ENCODE data around the gene ZNF462. TPM values are rescaled to one million over a fixed set of nuclear protein-coding genes. Genes with fewer than 3 reads are reported as not detected.

The ZNF462 gene
- total and polyA plus RNA-seq, 2 donors (not counting 1 experiment from before 2014, with no cell fraction given) = 6.0 to 27.4 TPM

- H3K4me1 ChIP-seq (ENCODE audit: control insufficient read depth, extremely low read depth, insufficient read depth, low read length) = peaks cover 34% of the 10 kb centered on the region
Observed at GRCh38 chr9:106878081-106878837, 15.3 kb downstream of the ZNF462 start.

GRCh38 chr9:106878934-106879333, 16.0 kb downstream of the ZNF462 start:
- Histone ChIP-seq H3K4me3 (replicated peaks in 1 of 4; ENCODE audit: control extremely low read depth in 1 of 4, insufficient read depth in 1 of 4, low read depth in 3 of 4, low read length in 4 of 4) (no peak overlapping the region), H3K4me2 (ENCODE audit: extremely low read depth, insufficient read depth, low read length) (peak overlapping the region; percentile 20), H3K36me3 (ENCODE audit: control insufficient read depth, insufficient read depth, low read length) (no peaks in the 10 kb centered on the region), H3K4me1 (ENCODE audit: control insufficient read depth, extremely low read depth, insufficient read depth, low read length) (peaks cover 36% of the 10 kb centered on the region), H2AFZ (ENCODE audit: low read length) (no peak overlapping the region), H3K27ac (ENCODE audit: insufficient read depth, low read length) (peak overlapping the region; percentile 87), H3K27me3 (ENCODE audit: control insufficient read depth, insufficient read depth, low read length) (no peaks in the 10 kb centered on the region), H3K9ac (ENCODE audit: insufficient read depth, low read length) (no peak overlapping the region), H3K79me2 (ENCODE audit: control insufficient read depth, insufficient read depth, low read length) (peaks cover 37% of the 10 kb centered on the region), H3K9me3 (ENCODE audit: control insufficient read depth, insufficient read depth, low read depth, low read length) (no peaks in the 10 kb centered on the region), H4K20me1 (ENCODE audit: control insufficient read depth, extremely low read depth, insufficient read depth, low read length) (no peaks in the 10 kb centered on the region)
- TF ChIP-seq EZH2 (IDR thresholded peaks at IDR 0.05; ENCODE audit: low read length, missing control alignments) (no peak), CTCF (conservative IDR thresholded peaks at IDR 0.05 in 1 of 2, IDR thresholded peaks at IDR 0.05 in 1 of 2; ENCODE audit: low read depth in 1 of 2, low read length in 2 of 2) (no peak)
- peak; percentile 98 for DNase-seq (ENCODE audit: low read depth in 2 of 2)

More at GRCh38 chr9:106878081-106878837, 15.3 kb downstream of the ZNF462 start:
- no peak for TF ChIP-seq EZH2 (IDR thresholded peaks at IDR 0.05; ENCODE audit: low read length, missing control alignments)
- no peak for TF ChIP-seq CTCF (conservative IDR thresholded peaks at IDR 0.05 in 1 of 2, IDR thresholded peaks at IDR 0.05 in 1 of 2; ENCODE audit: low read depth in 1 of 2, low read length in 2 of 2)
- no peak overlapping the region for H3K4me3 ChIP-seq (replicated peaks in 1 of 4; ENCODE audit: control extremely low read depth in 1 of 4, insufficient read depth in 1 of 4, low read depth in 3 of 4, low read length in 4 of 4)
- H2AFZ ChIP-seq (ENCODE audit: low read length) = no peak overlapping the region
- no peak overlapping the region for H3K9ac ChIP-seq (ENCODE audit: insufficient read depth, low read length)
- peaks cover 37% of the 10 kb centered on the region for H3K79me2 ChIP-seq (ENCODE audit: control insufficient read depth, insufficient read depth, low read length)
- peak overlapping the region; percentile 87 for H3K27ac ChIP-seq (ENCODE audit: insufficient read depth, low read length)
- no peak for DNase-seq (ENCODE audit: low read depth in 2 of 2)
- no peaks in the 10 kb centered on the region for H3K9me3 ChIP-seq (ENCODE audit: control insufficient read depth, insufficient read depth, low read depth, low read length)
- H3K4me2 ChIP-seq (ENCODE audit: extremely low read depth, insufficient read depth, low read length) = peak overlapping the region; percentile 33
- no peaks in the 10 kb centered on the region for H3K36me3 ChIP-seq (ENCODE audit: control insufficient read depth, insufficient read depth, low read length)
- H4K20me1 ChIP-seq (ENCODE audit: control insufficient read depth, extremely low read depth, insufficient read depth, low read length) = no peaks in the 10 kb centered on the region
- H3K27me3 ChIP-seq (ENCODE audit: control insufficient read depth, insufficient read depth, low read length) = no peaks in the 10 kb centered on the region

- H3K4me2 ChIP-seq (ENCODE audit: extremely low read depth, insufficient read depth, low read length) = peak overlapping the region; percentile 65
- H3K27ac ChIP-seq (ENCODE audit: insufficient read depth, low read length) = peak overlapping the region; percentile 87
- H2AFZ ChIP-seq (ENCODE audit: low read length) = no peak overlapping the region
- no peaks in the 10 kb centered on the region for H3K27me3 ChIP-seq (ENCODE audit: control insufficient read depth, insufficient read depth, low read length)
- no peak overlapping the region for H3K4me3 ChIP-seq (replicated peaks in 1 of 4; ENCODE audit: control extremely low read depth in 1 of 4, insufficient read depth in 1 of 4, low read depth in 3 of 4, low read length in 4 of 4)
- no peaks in the 10 kb centered on the region for H4K20me1 ChIP-seq (ENCODE audit: control insufficient read depth, extremely low read depth, insufficient read depth, low read length)
- no peak overlapping the region for H3K9ac ChIP-seq (ENCODE audit: insufficient read depth, low read length)
- H3K9me3 ChIP-seq (ENCODE audit: control insufficient read depth, insufficient read depth, low read depth, low read length) = no peaks in the 10 kb centered on the region
- H3K36me3 ChIP-seq (ENCODE audit: control insufficient read depth, insufficient read depth, low read length) = no peaks in the 10 kb centered on the region
- peaks cover 36% of the 10 kb centered on the region for H3K4me1 ChIP-seq (ENCODE audit: control insufficient read depth, extremely low read depth, insufficient read depth, low read length)
- H3K79me2 ChIP-seq (ENCODE audit: control insufficient read depth, insufficient read depth, low read length) = peaks cover 41% of the 10 kb centered on the region
- no peak for DNase-seq (ENCODE audit: low read depth in 2 of 2)
- TF ChIP-seq EZH2 (IDR thresholded peaks at IDR 0.05; ENCODE audit: low read length, missing control alignments) (no peak), CTCF (conservative IDR thresholded peaks at IDR 0.05 in 1 of 2, IDR thresholded peaks at IDR 0.05 in 1 of 2; ENCODE audit: low read depth in 1 of 2, low read length in 2 of 2) (no peak)
Observed at GRCh38 chr9:106879439-106879882, 16.5 kb downstream of the ZNF462 start.

All from fibroblast of lung (primary cell).